Thyroid gland (tissue), 4 donors: ENCODE data around the gene MAS1L. TPM values are rescaled to one million over a fixed set of nuclear protein-coding genes. Genes with fewer than 3 reads are reported as not detected.

ENCODE experiments used
- DNase-seq, 2 donors: peaks; one replicate each; pipeline ENCODE4 v3.0.0-alpha.2; 2019
- H3K27ac ChIP-seq, 3 donors: fragments of 200-600 bp; sonication (generic); 1 replicate in 2 of 3; 2 replicates in 1 of 3; pipeline ENCODE4 v1.5.1; 2016 to 2019; ENCODE audit warnings: mild to moderate bottlenecking in 1 of 3, moderate library complexity in 1 of 3
- H3K27me3 ChIP-seq: fragments of 200-600 bp; sonication (generic); one replicate; pipeline ENCODE4 v1.5.1; 2019
- H3K36me3 ChIP-seq, 2 donors: fragments of 200-600 bp; sonication (generic); one replicate each; pipeline ENCODE4 v1.5.1; 2016 to 2019
- H3K4me1 ChIP-seq, 2 donors: fragments of 200-600 bp; sonication (generic); one replicate each; pipeline ENCODE4 v1.5.1; 2017 to 2019
- H3K4me3 ChIP-seq, 3 donors: fragments of 200-600 bp; sonication (generic); replicated peaks in 1 of 3; 1 replicate in 2 of 3; 2 replicates in 1 of 3; pipeline ENCODE4 v1.5.1; 2016; ENCODE audit warnings: mild to moderate bottlenecking in 1 of 3
- H3K9me3 ChIP-seq: fragments of 200-600 bp; sonication (generic); one replicate; pipeline ENCODE4 v1.5.1; 2017
- CTCF ChIP-seq, 6 experiments: fragments of 200-600 bp in 3 of 6; fragments of 450-650 bp in 3 of 6; sonication (generic) in 3 of 6; IDR thresholded peaks; one replicate each; pipeline ENCODE4 v1.5.1; 2016 to 2019; ENCODE audit warnings: antibody characterized with exemption in 6 of 6, mild to moderate bottlenecking in 2 of 6, inconsistent platforms in 1 of 6, moderate library complexity in 1 of 6
- POLR2A ChIP-seq, 2 donors: fragments of 450-650 bp; IDR thresholded peaks; one replicate each; pipeline ENCODE4 v1.6.1; 2017; ENCODE audit warnings: antibody characterized with exemption in 2 of 2, mild to moderate bottlenecking in 2 of 2, moderate library complexity in 1 of 2
- WGBS, 2 donors: methylation state at CpG; one replicate each; pipeline ENCODE4 v1.1.5; 2017; 5-methylcytosine and 5-hydroxymethylcytosine counted together
- intact Hi-C: fragments of 100-400 bp; cut with DNase I; formaldehyde crosslinking; loops from one replicate; pipeline ENCODE4 v1.15.1; 2023
- total RNA-seq, 4 donors: library from RNA; depleted of rRNA; stranded (reverse); fragments of >200 nt; gene quantifications; one replicate each; pipeline ENCODE4 v1.2.3, GENCODE V29; 2016

The MAS1L gene
- total RNA-seq, 4 donors from 2014 or later, result not detected

GRCh38 chr6:29528988-29529560 is 41.3 kb upstream of the MAS1L start:
- TF ChIP-seq CTCF (IDR thresholded peaks at IDR 0.05) (no peak), POLR2A (IDR thresholded peaks at IDR 0.05) (no peak)
- intact Hi-C loops, result no loop called here
- H3K9me3 ChIP-seq, result no peaks in the 10 kb centered on the region
- no peak for DNase-seq
- H3K27me3 ChIP-seq, result no peaks in the 10 kb centered on the region
- H3K4me1 ChIP-seq, result no peaks in the 10 kb centered on the region
- no peaks in the 10 kb centered on the region for H3K36me3 ChIP-seq
- no peak overlapping the region for H3K27ac ChIP-seq
- WGBS, 2 donors, result 81% methylated on average over 2 of the region's 2 CpGs; no CpG with 5 or more reads in 1 of the 2 donors
- no peak overlapping the region for H3K4me3 ChIP-seq

- intact Hi-C loops, result no loop called here
- H3K27me3 ChIP-seq, result no peaks in the 10 kb centered on the region
- no peak for DNase-seq
- H3K27ac ChIP-seq, result no peak overlapping the region
- H3K9me3 ChIP-seq, result no peaks in the 10 kb centered on the region
- H3K4me1 ChIP-seq, result no peaks in the 10 kb centered on the region
- no peak overlapping the region for H3K4me3 ChIP-seq
- H3K36me3 ChIP-seq, result no peaks in the 10 kb centered on the region
- TF ChIP-seq CTCF (IDR thresholded peaks at IDR 0.05) (no peak), POLR2A (IDR thresholded peaks at IDR 0.05) (no peak)
- 41 to 74% methylated on average over 2 to 3 of the region's 5 CpGs for WGBS, 2 donors
Observed at GRCh38 chr6:29528300-29528931, 40.7 kb upstream of the MAS1L start.

GRCh38 chr6:29527564-29527963 is 39.8 kb upstream of the MAS1L start:
- Histone ChIP-seq H3K27me3 (no peaks in the 10 kb centered on the region), H3K4me1 (no peaks in the 10 kb centered on the region), H3K9me3 (no peaks in the 10 kb centered on the region), H3K4me3 (no peak overlapping the region), H3K27ac (no peak overlapping the region), H3K36me3 (no peaks in the 10 kb centered on the region)
- TF ChIP-seq CTCF (IDR thresholded peaks at IDR 0.05), result no peak
- no peak for TF ChIP-seq POLR2A (IDR thresholded peaks at IDR 0.05)
- intact Hi-C loops, result no loop called here
- DNase-seq, result no peak
- 93 to 100% methylated on average over 2 of the region's 2 CpGs for WGBS, 2 donors

GRCh38 chr6:29527126-29527525 is 39.4 kb upstream of the MAS1L start:
- Histone ChIP-seq H3K4me3 (no peak overlapping the region), H3K27ac (no peak overlapping the region), H3K4me1 (no peaks in the 10 kb centered on the region), H3K36me3 (no peaks in the 10 kb centered on the region), H3K9me3 (no peaks in the 10 kb centered on the region), H3K27me3 (no peaks in the 10 kb centered on the region)
- no peak for DNase-seq
- 87 to 91% methylated on average over 1 of the region's 1 CpG for WGBS, 2 donors
- no peak for TF ChIP-seq CTCF (IDR thresholded peaks at IDR 0.05)
- intact Hi-C loops, result no loop called here

GRCh38 chr6:29525311-29525639 is 37.5 kb upstream of the MAS1L start:
- Histone ChIP-seq H3K27ac (no peak overlapping the region), H3K36me3 (no peaks in the 10 kb centered on the region), H3K4me3 (no peak overlapping the region), H3K9me3 (no peaks in the 10 kb centered on the region), H3K27me3 (no peaks in the 10 kb centered on the region), H3K4me1 (no peaks in the 10 kb centered on the region)
- intact Hi-C loops, result no loop called here
- WGBS, 2 donors, result 0 to 25% methylated on average over 1 of the region's 1 CpG
- DNase-seq, result no peak
- TF ChIP-seq CTCF (IDR thresholded peaks at IDR 0.05) (no peak), POLR2A (IDR thresholded peaks at IDR 0.05) (no peak)
